DMS153 treated with DMSO at 0.1 percent for 48 hours (cell line): ENCODE measurements around the gene ROBO4.

Experiments
- DNase-seq: peaks from one replicate; lab custom pipeline; 2025; ENCODE audit not compliant: unreplicated experiment; lab: John Stamatoyannopoulos, UW

Gene ROBO4

DNA sequence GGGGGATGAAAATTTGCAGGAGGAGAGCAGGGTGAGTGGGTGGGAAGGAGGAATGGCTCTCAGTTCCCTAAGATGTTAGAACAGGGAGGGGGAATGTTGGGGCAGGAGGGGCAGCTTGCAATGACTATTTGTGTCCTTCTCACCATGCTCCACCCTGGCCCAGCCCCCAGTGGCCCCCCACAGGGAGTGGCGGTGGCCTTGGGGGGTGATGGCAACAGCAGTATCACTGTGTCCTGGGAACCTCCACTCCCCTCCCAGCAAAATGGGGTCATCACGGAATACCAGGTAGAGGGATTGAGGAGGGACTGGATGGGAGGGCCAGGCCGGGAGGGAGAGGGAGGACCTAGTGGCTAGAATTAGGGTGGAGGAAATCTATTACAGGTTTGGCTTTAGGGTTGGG lies 22.3 kb downstream of the ROBO4 start:
- DNase-seq, result no peak

DNA sequence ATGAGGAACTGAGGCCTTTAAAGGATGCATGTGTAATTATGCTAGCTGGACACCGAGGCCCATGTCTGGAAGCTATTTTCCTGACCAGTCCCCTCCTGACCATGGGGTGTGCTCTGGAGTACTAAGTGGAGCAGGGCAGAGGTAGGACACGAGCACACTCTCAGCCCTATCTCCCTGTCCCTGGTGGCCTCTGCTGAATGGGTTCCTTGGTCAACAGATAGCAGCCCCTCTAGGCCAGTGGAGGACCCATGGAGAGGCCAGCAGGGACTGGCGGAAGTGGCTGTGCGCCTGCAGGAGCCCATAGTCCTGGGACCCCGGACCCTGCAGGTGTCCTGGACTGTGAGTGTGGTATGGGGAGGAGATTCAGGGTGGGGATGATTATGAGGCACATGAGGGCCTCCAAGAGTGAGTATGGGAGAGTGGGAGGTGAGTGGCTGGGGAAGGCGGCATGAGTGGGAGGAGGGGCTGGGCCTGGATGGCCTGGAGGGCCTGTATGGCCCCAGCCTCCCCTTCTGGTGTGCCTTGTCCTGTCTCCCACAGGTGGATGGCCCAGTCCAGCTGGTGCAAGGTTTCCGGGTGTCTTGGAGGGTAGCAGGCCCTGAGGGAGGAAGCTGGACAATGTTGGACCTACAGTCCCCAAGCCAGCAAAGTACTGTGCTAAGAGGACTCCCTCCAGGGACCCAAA lies 23.0 kb downstream of the ROBO4 start:
- DNase-seq, result no peak

- DNase-seq, result no peak
Measured at GRCh38 chr11:124873951-124874350, 23.7 kb downstream of the ROBO4 start.

DNA sequence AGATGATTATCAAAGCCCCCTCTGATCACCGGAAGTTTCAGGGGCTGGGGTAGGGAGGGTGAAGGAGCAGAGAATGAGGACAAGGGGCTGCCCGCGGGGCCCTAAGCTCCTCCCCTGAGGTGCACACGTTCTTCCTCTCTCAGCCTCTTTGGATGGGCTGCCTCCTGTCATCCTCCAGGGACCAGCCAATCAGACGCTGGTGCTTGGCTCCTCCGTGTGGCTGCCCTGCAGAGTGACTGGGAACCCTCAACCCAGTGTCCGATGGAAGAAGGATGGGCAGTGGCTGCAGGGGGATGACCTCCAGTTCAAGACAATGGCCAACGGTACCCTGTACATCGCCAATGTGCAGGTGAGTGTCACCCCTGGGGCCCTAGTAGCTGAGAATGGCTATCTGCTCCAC lies 24.9 kb downstream of the ROBO4 start:
- DNase-seq, result no peak

DNA sequence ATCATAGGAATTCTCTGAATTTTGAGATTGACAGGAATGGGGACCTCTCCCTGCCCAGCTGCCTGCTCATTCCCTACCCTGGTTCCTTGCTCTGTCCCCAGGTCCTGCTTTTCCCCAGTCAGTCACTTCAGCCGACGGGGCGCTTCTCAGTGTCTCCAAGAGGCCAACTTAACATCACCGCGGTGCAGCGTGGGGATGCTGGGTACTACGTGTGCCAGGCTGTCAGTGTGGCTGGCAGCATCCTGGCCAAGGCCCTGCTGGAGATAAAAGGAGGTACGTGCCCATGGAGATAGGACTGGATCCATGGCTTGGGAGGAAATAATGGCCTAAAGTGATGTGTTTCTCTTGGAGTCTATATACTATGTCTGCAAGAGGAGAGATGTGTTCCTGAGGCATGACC lies 25.4 kb downstream of the ROBO4 start:
- DNase-seq, result no peak

- DNase-seq, result no peak
Measured at GRCh38 chr11:124870430-124870829, 27.2 kb downstream of the ROBO4 start.

DNA sequence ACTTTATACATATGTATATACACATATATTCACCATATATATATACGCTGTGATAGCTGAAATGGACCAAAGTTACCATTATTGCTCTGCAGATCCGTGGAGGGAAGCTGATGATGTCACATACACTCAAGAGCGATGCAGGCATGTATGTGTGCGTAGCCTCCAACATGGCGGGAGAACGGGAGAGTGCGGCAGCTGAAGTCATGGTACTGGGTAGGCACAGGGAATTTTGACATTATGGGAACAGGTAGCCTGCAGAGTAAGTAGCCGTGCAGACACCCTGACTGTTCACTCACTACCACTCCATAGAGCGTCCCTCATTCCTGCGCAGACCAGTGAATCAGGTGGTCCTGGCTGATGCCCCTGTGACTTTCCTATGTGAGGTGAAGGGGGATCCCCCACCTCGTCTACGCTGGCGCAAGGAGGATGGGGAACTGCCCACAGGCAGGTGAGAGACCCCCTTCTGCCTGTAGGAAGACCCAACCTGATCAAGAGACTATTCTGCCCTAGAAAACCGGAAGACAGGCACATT lies 27.7 kb downstream of the ROBO4 start:
- no peak for DNase-seq

- no peak for DNase-seq
Measured at GRCh38 chr11:124869331-124869730, 28.3 kb downstream of the ROBO4 start.

DNA sequence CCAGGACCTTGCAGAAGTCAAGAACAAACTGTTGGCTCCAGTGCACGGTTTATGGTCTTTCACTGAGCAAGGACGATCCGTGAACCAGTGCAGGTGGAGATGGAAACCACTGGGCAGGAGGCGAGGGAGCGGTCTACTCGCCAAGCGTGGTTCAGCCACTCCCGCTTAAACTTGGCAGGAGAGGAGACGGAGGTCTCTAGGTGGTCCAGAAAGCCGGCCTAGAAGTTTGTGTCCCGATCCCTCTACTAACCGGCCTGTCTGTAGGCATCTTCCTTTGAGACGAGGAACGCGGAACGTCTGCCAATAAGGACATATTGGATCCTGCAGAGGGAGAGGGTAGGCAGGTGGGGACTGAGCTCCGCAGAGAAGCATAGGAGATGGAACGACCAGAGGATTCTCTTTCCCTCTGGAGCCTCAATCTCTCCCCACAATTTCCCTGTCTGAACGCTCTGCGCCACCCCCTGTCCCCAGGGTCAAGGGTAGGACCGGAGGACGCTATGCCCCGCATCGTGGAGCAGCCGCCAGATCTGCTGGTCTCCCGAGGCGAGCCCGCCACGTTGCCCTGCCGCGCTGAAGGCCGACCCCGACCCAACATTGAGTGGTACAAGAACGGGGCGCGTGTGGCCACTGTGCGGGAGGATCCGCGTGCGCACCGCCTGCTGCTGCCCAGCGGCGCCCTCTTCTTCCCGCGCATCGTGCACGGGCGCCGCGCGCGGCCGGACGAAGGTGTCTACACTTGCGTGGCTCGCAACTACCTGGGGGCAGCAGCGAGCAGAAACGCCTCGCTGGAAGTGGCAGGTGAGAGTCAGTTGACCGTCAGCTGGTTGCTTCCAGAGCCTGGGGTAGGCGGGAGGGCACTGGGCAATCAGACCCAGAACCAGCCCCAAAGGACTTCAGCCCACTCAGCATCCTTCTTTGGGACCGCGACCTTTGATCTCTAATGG lies 29.1 kb downstream of the ROBO4 start:
- DNase-seq, result no peak

DNA sequence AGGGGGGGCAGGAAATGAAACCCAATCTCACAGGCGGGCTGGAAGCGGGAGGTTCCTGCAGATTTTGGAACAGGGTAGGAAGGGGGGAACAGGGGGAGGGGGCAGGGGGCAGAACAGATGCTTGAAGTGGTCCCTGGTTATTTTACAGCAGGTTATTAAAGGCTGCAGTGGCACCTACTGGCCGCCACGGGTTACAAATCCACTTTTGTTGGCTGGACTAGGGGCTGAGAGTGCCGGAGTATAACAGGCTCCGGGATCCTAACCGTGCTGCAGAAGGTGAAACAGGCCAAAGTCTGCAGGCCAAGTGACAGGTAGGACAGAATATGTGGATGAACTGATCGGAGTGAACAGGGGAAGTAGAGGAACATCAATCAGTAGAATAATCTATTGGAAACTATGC lies 30.0 kb downstream of the ROBO4 start:
- no peak for DNase-seq

- DNase-seq, result no peak
Measured at GRCh38 chr11:124865902-124866851, 31.5 kb downstream of the ROBO4 start.

DNA sequence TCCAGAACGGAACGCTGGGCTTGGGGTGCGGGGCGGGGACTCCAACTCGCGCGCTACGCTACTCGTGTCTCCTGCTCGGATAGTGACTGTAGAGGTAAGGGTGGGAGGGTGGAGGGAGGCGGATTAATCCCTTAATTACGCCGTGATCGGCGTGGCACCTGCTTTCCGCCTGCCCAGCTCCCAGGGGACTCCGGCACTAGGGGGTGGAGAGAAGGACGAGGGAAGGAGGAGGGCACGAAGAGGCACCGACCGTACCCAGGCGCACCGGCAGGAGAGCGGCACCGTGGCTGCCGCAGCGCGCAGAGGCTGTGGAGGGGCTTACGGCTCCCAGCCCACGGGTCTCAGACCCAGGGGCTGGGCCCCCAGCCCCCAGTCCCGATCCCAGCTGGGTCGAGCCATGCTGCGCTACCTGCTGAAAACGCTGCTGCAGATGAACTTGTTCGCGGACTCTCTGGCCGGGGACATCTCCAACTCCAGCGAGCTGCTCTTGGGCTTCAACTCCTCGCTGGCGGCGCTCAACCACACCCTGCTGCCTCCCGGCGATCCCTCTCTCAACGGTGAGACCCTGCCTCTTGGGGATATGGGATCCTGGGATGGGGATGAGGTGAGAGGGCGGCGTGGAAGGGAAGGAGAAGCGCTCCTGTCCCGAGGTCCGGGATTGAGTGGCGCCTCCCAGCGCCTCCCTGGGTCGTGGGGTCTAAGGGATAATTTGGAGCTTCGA lies 32.3 kb downstream of the ROBO4 start, which contains the start of gene ROBO3:
TSS of gene ROBO3 (plus strand) at position 252 of the 721 bp plus-strand sequence. CDS start at position 398, 146 bp downstream.
- DNase-seq, result no peak

GRCh38 chr11:124864892-124865180 lies 32.8 kb downstream of the ROBO4 start:
- DNase-seq, result no peak

DNA sequence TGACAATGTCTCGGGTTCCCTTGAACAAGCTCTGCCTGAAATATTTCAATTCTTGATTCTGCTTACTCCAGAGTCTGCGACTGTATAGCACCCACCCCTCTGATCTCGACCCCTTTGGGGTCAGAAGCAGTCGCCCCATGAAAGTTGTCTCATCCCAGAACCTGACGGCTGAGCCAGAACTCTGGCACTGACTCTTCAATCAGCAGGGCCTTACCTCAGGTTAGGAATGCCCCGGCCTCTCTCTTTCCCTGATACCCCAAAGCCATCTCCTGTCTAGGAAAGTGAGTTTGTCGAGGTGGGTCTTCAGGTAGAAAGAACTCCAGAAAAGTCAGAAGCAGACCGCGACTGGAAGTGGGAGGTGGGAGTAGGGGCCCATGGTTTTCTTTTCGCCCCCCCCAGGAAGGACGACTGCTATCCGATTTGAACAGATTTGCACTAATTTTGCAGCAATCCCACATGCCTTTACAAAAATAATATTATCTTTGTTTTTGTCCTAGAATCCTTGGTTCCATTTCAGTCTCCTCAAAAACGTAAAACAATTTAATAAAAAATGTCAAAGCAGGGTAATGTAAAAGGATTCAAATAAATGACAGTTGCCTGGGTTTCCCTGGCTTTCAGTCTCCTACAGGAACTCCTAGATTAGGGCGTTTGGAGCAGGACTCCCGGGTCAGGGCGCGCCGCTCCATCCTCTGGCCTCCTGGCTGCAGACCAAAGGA lies 33.3 kb downstream of the ROBO4 start:
- DNase-seq, result no peak

DNA sequence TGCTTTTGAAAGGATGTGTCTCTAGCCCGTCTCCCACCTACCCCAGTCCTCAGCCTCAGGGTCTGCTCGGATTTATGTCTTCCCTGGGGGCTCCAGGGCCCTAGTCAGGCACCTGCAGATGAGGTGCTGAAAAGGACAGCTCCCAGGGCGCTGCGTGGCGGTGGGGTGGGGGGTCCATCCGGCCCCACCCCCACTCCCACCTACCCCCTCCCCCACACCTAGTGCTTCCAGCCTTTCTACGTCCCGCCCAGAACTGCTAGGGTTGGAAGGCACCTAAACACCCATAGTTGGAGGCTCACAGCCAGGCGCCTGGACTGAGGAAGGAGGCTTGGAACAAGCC lies 33.9 kb downstream of the ROBO4 start:
- DNase-seq, result no peak

DNA sequence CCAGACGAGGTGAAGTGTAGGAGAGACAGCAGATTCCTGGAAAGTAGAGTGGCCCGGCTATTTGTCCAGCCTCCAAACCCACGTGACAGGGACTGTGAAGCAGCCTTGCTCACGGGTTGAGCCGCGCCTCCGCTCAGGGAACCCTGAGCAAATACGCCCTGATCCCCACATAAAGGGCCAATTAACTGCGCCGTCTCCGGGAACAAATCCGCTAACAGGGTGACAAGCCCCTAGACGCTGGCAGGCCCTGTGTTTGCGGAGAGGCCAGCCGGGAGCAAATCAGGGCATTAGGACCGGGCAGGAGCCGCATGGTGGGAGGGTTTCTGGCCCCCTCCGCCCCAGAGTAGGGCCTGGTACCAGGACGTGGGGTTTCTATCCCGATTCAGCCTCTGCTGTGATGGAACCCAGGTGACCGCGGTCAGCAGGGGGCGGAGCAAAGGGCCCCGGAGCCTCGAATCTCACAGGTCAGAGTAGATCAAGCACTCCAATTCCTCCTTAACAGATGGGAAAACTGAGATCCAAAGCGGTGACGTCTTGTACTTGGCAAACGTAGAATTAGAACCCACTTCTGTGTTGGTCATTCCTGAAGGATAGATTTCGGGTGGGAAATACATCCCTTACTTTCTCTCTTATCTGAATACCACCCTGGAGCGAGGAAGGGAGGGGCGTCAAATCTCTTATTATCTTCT lies 34.4 kb downstream of the ROBO4 start:
- no peak for DNase-seq

DNA sequence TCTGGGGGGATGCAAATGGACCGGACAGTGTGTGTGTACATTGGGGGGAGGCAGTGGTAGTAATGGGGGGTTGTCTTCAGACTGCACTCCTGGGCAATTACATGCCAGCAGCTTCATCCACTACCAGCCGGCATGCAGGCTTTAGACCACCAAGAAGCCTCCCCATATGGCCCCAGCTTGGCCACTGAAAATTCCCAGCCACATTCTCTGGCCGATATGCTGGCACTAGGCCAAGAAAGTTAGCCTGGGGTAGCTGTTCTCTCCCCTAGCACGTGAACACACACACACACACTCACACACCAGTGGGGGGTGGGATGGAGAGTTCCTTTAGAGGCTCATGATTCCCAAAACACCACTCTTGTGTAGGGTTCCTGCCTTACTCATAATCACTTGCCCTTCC lies 36.0 kb downstream of the ROBO4 start:
- no peak for DNase-seq

GRCh38 chr11:124859171-124859570 lies 38.5 kb downstream of the ROBO4 start:
- no peak for DNase-seq

GRCh38 chr11:124846070-124846673 lies 51.5 kb downstream of the ROBO4 start:
- no peak for DNase-seq
